NOMO-1 treated with dmso at 0.1 percent for 144 hours (cell line): ENCODE measurements around the gene HSPA12A.

Experiments used
- DNase-seq: peaks from one replicate; lab custom pipeline; 2025; ENCODE audit not compliant: unreplicated experiment; lab: John Stamatoyannopoulos, UW

The HSPA12A gene

GRCh38 chr10:116694243-116694926, 48.0 kb downstream of the HSPA12A start:
- DNase-seq = no peak

DNA sequence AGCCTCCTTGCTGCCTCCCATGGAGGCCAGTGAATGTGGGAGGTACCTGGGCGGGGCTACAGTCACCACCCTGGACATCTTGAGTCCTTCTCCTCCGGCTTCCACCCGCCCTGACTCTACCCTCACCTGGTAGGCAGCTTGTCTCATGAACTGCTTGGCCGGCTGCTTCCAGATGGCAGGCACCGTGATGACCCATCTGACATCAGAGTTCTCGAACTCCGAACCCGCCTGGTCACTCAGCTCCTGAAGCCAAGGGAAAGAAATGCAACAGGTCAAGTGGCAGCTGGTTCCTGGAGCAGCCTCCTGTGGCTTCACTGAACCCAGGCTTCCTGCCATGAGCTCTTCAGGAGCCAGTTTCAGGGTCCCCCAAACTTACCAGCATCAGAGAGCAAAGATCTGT, 50.1 kb downstream of the HSPA12A start:
- DNase-seq = no peak

DNA sequence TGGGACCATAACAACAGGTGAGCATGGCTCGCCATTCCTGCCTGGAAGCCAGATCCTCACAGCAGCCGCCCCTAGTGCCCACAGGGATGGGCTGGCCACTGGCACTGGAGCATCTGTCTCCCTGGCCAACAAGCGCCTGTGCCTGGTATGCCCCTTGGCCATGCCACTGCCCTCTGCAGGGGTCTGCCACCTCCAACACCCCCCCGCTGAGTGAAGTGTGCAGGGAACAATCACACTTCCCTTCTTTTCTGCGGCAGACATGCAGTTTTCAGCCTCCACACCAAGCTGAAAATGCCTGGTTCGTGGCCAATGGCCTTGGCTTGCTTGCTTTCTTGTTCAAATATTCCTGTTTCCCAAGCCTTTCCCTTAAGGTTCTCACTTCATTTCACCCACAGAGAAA, 50.7 kb downstream of the HSPA12A start:
- no peak for DNase-seq

GRCh38 chr10:116690356-116691322, 51.7 kb downstream of the HSPA12A start:
- DNase-seq = no peak

GRCh38 chr10:116689744-116690143, 52.6 kb downstream of the HSPA12A start:
- no peak for DNase-seq

- no peak for DNase-seq
These were observed 53.4 kb downstream of the HSPA12A start for GRCh38 chr10:116688741-116689495.

DNA sequence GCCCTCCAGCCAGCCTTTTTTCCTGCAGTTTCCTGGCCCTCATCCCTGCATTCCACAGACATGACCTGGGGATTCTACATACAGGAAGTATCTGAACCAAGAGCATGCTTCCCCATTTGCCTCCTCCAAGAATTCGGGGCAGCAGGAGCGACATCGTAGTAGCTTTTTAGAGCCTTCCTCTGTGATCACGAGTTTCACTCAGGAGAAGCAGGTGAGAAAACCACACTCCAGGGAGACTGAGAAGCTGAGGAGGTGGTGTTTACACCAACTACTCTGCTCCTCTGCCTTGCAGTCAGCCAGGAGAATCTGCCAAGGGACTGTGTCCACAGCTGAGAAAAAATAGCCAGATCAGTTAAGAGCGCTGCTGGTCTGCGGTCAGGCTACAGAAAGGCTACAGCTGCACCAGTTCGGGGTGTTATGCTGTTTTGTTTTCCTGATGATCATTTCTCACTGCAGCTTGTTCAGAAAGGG, 54.1 kb downstream of the HSPA12A start:
- no peak for DNase-seq

- no peak for DNase-seq
These were observed 54.7 kb downstream of the HSPA12A start for GRCh38 chr10:116687633-116688032.

DNA sequence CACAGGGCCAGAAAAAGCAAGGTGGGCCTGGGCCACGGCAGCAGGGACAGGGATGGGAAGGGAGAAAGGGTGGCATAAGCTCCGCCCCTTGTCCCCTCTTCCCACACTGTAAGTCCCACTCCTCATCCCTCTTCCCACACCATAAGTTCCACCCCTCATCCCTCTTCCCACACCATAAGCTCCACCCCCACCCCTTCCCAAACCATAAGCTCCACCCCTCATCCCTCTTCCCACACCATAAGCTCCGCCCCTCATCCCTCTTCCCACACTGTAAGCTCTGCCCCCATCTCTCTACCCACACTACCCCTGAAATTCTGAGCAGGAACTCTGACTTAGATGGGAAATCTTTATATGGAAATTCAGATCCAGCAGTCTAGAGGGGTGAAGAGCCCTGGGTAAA, 55.7 kb downstream of the HSPA12A start:
- no peak for DNase-seq

DNA sequence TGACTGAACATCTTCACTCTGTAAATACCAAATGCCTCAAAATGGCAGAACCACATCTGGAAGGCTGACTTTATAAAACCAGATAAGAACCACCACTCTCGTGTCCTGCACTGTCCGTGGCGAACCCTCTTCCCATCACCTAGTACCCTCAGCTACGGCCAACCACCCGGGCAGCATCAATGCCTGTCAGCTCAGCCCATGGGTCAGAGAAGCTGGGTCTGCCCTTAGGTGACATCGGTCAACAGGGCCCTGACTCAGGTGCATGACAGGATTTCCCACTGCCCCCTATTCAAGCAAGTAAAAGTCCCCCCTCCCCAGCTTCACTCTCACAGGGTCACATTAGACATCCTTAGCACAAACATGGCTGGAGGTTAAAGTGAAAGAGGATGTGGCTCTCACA, 56.6 kb downstream of the HSPA12A start:
- no peak for DNase-seq

GRCh38 chr10:116684781-116685180, 57.6 kb downstream of the HSPA12A start:
- DNase-seq = no peak

GRCh38 chr10:116683821-116684220, 58.5 kb downstream of the HSPA12A start:
- DNase-seq = no peak

DNA sequence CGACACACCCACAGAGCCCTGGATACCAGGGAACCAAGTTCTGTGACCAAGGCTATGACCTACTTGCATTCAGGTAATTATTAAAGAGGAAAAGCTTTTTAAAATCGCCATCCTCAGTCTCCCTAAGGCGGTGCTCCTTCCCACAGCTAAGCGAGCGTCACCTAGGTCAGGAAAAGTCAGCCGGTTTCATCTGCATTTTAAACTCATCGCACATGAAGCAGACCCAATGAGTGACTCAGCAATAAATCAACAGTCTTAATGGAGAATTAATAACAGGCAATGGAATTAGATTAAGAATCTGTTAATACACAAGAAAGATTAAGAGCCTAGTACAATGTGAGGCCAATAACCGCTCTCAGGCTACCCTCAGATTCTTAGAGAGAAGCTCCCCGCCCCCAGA, 59.2 kb downstream of the HSPA12A start:
- no peak for DNase-seq

- DNase-seq = no peak
These were observed 63.0 kb downstream of the HSPA12A start for GRCh38 chr10:116679351-116679750.

DNA sequence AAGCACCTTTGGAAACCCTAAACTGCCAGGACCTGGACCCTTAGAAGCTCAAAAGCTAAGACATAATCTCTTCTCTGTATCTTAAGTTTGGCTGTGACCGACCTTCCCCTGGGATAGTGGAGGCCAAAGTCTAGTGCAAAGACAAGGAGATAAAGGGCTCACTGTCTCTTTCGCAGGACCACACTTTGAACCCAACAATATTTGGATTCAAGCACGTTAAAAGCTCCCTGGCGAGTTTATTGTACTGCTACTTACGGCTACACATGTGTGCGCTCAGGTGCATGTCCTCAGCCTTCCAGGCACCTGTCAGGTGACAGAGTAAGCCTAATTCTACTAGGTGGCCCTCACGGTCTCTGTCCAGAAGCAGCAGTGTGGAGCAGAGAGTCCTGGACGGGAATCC, 65.7 kb downstream of the HSPA12A start:
- no peak for DNase-seq

- DNase-seq = no peak
These were observed 66.2 kb downstream of the HSPA12A start for GRCh38 chr10:116676118-116676517.

DNA sequence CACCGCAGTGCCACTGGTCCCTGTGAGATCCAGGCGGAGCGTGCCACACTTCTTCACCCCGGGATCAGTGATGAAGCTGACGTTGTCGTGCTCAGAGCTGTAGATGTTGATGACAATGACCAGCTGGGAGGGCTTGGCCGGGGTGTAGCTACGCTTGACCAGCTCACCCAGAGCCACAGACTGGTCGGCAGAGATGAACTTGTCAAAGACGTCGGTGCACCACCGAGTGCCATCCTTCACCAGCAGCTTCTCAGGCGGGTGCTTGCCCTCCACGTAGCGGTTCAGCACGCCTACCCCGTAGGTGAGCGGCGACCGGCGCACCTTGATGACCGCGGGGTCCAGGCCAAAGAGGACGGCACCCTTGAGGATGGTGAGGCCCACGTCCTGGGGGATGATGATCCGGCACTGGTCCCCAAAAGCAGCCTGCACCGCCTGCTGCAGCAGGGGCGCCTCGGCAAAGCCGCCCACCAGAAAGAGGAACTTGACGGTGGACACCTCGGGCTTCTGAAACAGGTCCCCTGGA, 67.4 kb downstream of the HSPA12A start:
- no peak for DNase-seq

GRCh38 chr10:116673866-116674265, 68.5 kb downstream of the HSPA12A start:
- no peak for DNase-seq

- DNase-seq = no peak
These were observed 69.5 kb downstream of the HSPA12A start for GRCh38 chr10:116672891-116673290.

- no peak for DNase-seq
These were observed 71.0 kb downstream of the HSPA12A start for GRCh38 chr10:116671274-116671926.

- no peak for DNase-seq
These were observed 71.7 kb downstream of the HSPA12A start for GRCh38 chr10:116670706-116671105.
